ENCODE measurements around the gene CERT1.
"Not testable (repeated sequence)": the region's sequence is repeated elsewhere in the genome, so short reads cannot be mapped to it uniquely, and the experiment has no call there.

The CERT1 gene, protein sequence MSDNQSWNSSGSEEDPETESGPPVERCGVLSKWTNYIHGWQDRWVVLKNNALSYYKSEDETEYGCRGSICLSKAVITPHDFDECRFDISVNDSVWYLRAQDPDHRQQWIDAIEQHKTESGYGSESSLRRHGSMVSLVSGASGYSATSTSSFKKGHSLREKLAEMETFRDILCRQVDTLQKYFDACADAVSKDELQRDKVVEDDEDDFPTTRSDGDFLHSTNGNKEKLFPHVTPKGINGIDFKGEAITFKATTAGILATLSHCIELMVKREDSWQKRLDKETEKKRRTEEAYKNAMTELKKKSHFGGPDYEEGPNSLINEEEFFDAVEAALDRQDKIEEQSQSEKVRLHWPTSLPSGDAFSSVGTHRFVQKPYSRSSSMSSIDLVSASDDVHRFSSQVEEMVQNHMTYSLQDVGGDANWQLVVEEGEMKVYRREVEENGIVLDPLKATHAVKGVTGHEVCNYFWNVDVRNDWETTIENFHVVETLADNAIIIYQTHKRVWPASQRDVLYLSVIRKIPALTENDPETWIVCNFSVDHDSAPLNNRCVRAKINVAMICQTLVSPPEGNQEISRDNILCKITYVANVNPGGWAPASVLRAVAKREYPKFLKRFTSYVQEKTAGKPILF

DNA sequence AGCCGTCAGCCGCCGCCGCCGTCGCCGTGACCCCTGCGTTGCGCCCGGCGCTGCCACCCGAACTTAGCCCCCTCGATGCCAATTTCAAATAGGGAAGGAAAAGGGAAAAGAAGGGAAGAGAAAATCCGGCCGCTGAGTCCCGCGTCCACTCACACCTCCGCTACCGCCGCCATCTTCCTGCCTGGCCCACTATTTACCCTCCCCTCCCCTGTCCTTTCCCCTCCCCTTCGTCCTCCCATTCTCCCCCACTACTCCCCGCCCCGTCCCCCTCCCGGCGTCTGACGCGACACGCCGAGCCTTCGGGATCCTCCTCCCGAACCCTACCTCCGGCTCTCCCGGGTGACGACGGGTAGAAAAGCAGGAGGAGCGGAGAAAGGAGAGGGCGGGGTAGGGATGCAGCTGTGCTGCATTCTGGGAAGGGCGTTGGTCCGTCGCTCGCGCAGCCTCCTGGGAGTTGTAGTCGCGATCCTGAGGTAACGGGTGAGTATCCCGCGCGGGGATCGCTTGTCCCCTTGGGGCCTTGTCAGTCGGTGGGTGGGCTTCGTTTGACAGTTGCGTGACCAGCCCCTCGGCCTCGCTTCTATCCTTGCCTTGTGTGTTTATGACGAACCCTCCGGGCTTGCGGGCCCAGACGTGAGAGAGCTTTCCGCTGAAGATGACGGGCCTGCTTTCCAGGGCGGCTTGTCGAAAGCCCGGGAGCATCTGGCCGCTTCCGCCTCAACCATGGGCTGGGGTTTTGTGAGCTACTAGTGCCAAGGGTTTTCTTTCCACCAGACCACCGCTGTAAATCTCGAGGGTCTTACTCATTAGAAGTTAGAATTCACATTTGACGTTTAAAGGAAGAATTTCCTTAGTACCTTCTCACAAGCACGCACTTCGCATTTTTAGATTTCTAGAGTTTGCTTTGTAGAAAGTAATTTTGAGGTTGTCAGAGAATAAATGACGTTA, at the start of gene CERT1, which contains the start of gene POLK:
CERT1 (minus strand) TSS at position 195 of the 948 bp plus-strand sequence. CDS start 422 bp downstream, outside the sequence.
POLK (plus strand) TSS at position 457 of the 948 bp plus-strand sequence.
- DNase-seq: peak; percentile 83 to 98

DNA sequence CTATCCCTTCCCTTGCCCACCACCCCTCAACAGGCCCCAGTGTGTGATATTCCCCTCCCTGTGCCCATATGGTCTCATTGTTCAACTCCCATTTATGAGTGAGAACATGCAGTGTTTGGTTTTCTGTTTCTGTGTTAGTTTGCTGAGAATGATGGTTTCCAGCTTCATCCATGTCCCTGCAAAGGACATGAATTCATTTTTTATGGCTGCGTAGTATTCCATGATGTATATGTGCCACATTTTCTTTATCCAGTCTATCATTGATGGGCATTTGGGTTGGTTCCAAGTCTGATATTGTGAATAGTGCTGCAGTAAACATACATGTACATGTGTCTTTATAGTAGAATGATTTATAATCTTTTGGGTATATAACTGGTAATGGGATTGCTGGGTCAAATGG, 49.2 kb upstream of the CERT1 start:
- not testable (repeated sequence) for DNase-seq

DNA sequence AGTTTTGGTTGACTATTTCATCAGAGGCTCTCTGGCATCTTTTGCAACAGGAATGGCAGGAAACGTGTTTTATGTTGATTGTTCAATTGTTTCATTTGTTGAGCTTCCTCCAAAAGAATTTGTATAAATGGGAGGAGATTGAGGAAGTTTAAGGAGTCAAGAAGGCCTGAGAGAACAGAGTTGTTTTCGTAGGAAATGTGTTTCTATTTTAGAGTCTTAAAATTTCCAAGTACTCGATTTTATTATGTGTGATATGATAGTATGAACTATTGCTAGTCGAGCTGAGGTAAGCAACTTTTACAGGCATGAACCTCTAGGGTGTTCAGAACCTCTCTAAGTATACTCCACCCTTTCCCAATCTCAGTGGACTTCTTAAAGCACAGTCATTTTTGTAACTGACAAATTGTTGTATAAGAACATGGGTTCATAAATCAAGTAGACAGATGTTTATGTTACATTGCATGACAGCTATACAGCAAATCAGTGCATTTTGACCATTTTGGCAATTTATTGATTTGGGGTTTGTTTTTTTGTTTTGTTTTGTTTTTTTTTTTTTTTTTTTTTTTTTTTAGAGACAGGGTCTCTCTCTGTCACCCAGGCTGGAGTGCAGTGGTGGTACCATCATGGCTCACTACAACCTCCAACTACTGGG, 47.7 kb upstream of the CERT1 start:
- DNase-seq: peak in 1 of 2 donors; percentile 27

DNA sequence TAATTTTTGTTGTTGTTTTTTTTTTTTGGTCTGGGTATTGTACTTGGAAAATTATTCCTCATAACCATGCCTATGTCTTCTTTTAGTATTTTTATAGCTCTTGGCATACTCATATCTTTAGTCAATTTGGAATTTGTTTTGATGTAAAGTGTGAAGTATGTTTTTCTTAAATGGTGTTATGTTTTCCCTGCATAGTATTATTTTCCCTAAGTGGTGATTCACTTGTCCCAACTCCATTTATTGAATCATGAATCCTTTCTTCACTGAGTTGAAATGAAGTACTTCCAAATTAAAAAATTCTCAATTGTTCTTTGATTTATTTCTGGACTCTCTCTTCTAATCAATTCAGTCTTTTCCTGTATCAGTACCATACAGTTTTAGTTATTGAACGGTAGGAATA, 46.8 kb upstream of the CERT1 start:
- DNase-seq: no peak

DNA sequence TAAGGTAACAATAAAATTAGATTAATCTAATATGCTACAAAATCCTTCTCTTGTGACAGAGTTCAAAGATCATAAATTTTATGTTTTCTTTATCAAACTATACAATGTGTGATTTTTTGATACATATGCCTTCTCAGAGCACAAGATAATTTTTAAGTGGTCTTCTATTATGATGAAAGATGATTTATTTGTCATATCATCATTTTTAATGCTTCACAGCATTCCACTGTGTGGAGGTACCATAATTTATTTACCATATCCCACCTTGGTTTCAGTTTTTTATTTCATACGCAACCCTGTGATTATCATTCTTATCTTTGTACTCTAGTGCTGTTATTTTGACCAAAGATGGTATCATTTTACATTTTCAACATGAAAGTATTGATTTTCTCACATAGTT, 41.9 kb upstream of the CERT1 start:
- DNase-seq: no peak

DNA sequence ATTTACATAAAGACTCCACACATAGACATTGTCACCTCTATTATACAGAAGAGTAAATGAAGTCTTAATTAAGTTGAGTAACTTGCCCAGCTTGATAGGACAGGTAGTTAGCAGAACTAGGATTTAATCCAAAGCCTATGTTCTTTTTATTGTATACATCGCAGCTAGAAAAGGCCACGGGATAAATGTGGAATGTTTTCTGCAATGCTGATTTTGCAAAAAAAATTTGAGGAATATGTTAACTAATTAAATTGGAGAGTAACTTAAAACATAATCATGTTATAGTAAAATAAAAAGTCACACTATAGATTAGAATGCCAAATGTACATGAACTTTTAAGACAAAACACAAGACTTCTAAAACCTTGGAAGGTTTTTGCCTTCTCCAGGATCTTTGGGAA, 41.3 kb upstream of the CERT1 start:
- no peak for DNase-seq

DNA sequence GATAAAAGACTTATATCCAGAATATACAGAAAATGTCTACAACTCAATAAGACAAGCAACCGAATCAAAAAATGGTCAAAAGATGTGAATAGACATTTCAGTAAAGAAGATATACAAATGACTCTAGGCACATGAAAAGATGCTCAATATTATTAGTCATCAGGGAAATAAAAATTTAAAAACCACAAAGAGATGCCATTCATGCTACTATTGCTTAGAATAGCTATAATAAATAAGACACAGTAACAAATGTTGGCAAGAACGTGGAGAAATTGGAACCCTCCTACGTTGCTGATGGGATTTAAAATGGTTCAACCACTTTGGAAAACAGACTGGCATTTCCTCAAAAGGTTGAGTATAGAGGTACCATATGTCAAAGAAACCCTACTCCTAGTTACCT, 40.0 kb upstream of the CERT1 start:
- no peak for DNase-seq

DNA sequence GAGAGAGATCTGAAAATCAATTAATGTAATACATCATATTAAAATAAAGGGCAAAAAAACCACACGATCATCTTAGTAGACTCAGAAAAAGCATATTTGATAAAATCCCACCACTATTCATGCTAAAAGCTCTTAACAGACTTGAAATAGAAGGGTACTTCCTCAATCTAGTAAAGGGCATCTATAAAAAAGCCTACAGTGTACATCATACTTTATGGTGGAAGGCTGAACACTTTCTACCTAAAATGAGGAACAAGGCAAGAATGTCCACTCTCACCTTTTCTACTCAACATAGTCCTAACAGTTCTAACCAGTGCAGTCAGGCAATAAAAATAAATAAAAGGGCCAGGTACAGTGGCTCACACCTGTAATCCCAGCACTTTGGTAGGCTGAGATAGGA, 39.2 kb upstream of the CERT1 start:
- DNase-seq: peak in 1 of 2 donors; percentile 18

DNA sequence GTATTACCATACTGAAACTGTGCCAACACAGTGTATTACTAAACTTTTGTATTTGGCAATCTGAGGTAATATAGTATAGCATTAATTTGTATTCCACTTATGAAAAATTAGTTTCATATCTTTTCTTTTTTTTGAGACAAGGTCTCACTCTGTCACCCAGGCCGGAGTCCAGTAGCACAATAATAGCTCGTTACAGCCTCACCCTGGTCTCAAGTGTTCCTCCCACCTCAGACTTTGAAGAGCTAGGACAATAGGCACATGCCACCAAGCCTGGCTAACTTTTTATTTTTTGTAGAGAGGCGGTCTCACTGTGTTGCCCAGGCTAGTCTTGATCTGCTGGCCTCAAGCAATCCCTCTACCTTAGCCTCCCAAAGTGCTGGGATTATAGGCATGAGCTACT, 36.4 kb upstream of the CERT1 start:
- DNase-seq: no peak

DNA sequence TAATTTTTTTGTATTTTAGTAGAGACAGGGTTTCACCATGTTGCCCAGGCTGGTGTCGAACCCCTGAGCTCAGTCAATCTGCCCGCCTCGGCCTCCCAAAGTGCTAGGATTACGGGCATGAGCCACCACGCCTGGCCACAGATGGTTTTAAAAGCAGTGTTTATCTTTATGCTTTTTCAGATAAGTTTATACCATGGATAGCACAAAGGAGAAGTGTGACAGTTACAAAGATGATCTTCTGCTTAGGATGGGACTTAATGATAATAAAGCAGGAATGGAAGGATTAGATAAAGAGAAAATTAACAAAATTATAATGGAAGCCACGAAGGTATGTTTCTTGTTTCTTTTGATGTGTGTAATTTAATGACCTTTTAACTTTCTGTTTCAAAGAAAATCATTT, 35.4 kb upstream of the CERT1 start:
- DNase-seq: no peak

DNA sequence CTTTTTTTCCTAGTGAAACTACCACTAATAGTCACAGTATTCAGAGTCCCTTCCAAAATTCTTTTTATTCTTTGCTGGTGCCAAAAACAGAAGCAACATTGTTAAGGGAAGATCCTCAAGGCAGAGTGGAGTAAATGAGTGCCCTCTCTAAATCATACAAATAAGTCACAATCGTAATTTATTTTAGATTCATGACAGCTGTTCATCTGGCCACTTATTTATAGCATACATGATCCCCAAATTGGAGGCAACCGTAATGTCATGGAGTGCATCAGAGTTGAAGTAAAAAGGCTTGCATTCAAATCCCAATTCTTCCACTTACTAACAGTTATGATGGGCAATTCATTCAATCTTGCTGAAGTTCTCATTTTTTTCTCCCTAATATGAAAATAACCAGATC, 33.7 kb upstream of the CERT1 start:
- no peak for DNase-seq

DNA sequence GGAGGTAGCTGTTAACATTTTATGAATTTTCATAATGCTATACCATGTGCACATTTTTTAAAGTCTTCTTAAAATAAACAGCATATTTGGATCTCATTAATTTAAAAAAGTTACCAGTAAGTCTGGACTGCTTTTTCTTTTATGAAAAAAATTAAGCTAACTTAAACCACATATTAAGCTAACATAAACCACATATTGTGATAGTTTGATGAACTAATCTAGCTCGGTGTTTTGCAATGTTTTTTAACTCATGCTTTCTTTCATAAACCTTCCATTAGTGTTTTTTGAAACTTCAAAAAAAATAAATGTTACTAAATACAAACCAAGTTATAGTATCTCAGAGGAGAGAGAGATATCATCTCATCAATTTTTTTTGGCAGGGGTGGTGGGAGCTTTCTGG, 26.8 kb upstream of the CERT1 start:
- DNase-seq: no peak

DNA sequence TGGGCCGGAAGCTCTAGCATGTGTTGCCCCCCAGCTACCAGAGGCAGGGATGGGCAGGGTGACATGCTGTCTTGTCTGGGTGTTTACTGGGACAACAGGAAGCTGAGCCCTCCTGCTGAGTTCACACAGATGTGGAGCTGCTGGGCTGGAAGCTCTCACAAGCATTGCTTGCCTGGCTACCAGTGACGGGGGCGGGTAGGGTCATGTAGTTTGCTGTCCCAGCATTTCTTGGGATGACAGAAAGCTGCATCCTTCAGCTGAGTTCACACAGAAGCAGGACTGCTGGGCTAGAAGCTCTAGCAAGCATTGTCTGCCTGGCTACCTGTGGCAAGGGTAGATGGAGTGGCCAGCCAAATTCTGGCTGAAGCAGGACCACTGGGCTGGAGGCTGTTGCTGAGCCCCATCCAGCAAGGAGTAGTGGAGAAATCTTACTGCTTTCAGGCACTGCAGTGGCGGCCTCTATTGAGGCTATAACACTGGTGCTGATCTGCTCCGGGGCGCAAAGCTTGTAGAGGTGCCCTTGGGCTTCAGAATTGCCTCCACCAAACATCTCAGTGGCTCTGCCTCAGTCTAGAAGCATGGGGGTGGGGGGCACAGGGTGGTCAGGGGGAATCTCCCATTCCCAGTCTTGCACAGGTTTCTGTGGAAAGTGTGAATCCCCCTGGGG, 25.4 kb upstream of the CERT1 start:
- no peak for DNase-seq

DNA sequence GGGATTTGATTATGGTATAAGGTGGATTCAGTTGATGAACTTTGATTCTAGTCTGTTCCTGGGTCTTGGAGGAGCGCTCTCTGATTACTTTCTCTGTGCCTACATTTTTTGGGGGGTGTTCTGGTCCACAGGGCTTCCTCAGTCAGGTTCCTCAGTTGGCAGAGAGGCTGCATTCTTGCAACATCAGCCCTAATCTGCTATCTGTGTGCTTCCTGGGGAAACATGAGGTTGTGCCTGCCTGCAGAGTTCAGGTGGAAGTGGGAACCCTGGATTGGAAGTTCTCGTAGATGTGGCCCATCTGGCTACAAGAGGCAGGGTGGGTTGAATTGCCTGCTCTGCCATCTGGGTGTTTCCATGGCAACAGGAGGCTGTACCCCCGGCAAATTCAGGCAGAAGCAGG, 24.7 kb upstream of the CERT1 start:
- DNase-seq: no peak

DNA sequence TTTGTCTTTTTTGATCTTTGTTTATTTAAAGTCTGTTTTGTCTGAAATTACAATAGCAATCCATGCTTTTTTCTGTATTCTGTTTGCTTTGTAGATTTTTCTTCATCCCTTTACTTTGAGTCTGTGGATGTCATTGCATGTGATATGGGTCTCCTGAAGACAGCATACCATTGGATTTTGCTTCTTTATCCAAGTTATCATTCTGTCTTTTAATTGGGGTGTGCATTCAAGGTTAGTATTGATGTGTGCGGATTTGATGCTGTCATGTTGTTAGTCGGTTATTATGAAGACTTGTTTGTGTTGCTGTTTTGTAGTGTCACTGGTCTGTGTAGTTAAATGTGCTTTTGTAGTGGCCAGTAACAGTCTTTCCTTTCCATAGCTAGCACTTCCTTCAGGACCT, 23.3 kb upstream of the CERT1 start:
- no peak for DNase-seq

DNA sequence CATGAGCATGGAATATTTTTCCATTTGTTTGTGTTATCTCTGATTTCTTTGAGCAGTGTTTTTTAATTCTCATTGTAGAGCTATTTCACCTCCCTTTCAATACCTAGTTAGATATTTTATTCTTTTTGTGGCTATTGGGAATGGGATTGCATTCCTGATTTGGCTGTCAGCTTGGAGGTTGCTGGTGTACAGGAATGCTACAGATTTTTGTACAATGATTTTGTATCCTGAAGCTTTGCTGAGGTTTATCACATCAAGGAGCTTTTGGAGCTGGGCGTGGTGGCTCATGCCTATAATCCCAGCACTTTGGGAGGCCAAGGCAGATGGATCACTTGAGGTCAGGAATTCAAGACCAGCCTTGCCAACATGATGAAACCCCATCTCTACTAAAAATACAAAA, 22.3 kb upstream of the CERT1 start:
- not testable (repeated sequence) for DNase-seq

DNA sequence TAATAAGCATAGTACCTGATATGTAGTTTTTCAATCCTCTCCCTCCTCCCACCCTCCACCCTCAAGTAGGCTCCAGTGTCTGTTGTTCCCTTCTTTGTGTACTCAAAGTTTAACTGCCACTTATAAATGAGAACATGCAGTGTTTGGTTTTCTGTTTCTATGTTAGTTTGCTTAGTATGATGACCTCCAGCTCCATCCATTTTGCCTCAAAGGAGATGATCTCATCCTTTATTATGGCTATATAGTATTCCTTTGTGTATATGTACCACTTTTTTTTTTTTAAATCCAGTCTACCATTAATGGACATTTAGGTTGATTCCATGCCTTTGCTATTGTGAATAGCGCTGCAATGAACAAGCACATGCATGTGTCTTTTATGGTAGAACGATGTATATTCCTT, 20.8 kb upstream of the CERT1 start:
- no peak for DNase-seq

DNA sequence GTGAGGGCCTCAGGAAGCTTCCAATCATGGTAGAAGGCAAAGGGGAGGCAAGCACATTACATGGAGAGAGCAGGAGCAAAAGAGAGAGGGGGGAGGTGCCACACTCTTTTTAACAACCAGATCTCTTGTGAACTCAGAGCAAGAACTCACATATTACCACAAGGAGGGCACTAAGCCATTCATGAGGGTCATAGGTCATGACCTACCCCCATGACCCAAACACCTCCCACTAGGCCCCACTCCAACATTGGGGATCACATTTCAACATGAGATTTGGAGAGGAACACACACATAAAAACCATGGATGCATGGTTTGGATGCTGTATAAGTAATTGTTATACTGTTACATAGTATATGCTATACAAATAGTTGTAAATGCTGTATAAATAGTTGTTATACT, 17.8 kb upstream of the CERT1 start:
- no peak for DNase-seq

DNA sequence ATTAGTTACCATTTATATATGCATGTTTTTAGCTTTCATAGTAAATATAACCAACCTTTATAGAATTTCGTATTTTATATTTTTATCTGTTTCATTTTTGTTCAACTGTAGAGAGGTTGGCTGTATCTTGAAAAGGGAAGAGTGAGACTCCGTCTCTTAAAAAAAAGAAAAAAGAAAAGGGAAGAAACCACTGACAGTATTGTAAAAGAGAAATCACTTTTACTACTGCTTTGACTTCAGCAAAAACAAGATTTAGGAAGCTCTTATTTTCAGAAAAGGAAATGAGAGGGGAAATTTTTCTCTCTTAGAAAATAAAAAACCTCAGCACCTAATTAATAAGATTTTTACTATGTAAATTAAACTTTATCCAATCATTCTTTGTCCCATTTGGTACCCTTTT, 14.6 kb upstream of the CERT1 start:
- DNase-seq: peak in 1 of 2 donors; percentile 31

DNA sequence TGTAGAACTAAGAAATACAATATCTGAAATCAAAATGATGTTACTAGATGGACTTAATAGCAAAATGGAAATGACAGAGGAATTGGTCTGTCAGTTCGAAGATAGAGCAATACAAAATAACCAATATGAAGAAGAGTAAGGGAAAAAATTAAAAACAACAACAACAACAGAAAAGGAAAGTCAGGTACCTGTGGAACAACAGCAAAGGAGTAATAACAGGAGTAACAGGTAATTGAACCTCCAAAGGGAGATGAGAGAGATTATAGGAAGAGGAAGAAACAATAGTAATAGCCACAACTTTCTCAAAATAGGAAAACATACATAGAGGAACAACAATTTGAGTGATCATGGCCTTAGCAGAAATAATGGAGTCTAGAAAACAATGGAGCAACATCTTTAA, 13.9 kb upstream of the CERT1 start:
- no peak for DNase-seq

DNA sequence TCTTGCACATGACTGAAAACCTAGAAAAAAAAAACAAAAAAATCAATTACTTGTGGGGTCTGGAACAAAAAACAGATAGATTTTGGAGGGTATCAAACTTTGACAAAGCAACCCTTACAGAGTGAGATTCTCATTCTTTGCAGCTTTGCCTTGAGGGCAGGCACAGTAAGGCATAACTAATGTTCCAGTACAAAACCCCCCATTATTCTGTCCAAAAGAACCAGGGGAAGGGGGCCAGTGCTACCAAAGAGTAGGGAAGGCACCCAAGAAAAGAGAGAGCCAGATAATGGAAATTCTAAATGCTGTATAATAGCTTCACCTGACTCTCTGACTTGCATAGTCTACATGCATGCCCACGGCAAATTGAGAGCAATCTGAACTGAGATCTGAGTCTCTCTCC, 13.2 kb upstream of the CERT1 start:
- no peak for DNase-seq

DNA sequence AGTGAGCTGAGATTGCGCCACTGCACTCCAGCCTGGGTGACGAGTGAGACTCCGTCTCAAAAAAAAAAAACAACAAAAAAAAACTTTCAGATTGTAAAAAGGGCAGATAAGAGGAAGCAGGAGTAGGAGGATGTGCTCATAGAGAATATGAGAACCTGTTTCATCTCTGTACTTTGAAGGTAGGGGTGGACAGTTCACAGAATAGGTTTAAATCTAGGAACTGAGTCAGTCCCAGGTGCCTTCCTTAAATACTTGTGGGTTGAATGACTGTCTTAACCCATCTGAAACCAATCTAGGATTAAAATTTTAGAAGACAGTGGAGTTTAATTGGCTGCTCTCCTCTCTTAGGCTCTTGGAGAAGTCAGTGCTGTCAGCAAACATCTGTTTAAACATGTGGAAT, 12.6 kb upstream of the CERT1 start:
- DNase-seq: no peak
